ENCODE data around the gene AUTS2.

AUTS2 gene

DNA sequence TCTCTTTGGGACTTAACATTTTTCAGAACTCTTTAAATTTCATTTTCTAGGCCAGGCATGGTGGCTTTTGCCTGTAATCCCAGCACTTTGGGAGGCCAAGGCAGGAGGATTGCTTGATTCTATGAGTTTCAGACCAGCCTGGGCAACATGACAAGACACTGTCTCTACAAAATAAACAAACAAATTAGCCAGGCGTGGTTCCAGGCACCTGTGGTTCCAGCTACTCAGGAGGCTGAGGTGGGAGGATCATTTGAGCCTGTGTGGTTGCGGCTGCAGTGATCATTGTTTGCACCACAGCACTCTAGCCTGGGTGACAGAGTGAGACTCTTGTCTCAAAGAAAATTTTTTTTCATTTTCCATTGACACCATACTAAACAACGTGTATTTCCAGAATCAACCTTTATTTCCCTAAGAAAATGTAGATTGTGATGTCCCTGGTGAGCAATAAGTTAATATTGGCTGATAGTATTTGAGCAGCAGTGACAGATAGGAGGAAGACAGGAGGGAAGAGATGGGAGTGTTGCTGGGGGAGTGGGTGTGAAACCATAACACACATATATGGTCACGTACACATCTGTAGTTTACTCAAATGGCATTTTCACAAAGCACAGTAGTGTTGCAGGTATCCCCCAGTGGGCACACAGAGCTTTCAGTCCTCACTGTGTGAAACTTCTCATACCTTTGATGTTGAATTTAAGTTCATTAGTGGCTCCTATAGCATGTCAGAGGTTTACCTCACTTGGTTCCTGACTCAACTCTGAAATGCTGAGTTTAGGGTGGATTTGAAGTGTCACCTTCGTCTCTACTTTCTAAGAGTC, 205.6 kb downstream of the AUTS2 start:
- H3K4me3 ChIP-seq (ENCODE audit: low read length) = no peak overlapping the region
- peaks cover 3% of the 10 kb centered on the region for H3K4me1 ChIP-seq (ENCODE audit: control insufficient read depth, insufficient read depth, low read length)
- no peaks in the 10 kb centered on the region for H3K36me3 ChIP-seq (ENCODE audit: control insufficient read depth, insufficient read depth, low read length)
- no peak overlapping the region for H3K27ac ChIP-seq (ENCODE audit: low read depth, low read length)
- no peak overlapping the region for H3K9ac ChIP-seq (ENCODE audit: low read length)
- H3K27me3 ChIP-seq (ENCODE audit: control insufficient read depth, insufficient read depth, low read length) = no peaks in the 10 kb centered on the region

- no peak overlapping the region for H3K27ac ChIP-seq (ENCODE audit: low read depth, low read length)
Observed at GRCh38 chr7:69804962-69805361, 206.7 kb downstream of the AUTS2 start.

DNA sequence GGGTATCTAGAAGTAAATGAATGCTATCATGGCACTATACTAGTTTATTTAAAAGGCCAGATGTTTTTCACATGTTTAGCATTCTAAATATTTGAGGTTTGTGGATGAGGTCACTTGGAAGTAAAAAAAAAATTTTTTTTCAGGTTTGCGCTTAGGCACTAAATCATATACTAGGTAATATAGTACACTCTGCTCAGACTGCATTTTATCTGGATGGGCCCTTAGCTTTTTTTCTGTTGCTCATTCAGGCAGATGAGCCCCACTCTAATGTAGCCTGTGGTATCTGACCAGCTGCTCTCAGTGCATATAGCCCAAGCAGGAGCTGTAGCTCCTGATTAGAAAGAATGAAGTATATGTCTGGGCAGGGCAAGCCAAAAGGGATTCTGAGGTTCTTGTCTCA, 210.1 kb downstream of the AUTS2 start:
- Histone ChIP-seq H3K27ac (ENCODE audit: low read depth, low read length) (no peak overlapping the region), H3K4me3 (ENCODE audit: low read length) (no peak overlapping the region), H3K9ac (ENCODE audit: low read length) (no peak overlapping the region)

More at GRCh38 chr7:69804962-69805361, 206.7 kb downstream of the AUTS2 start:
- Histone ChIP-seq H3K4me1 (ENCODE audit: control insufficient read depth, insufficient read depth, low read length) (peaks cover 3% of the 10 kb centered on the region), H3K36me3 (ENCODE audit: control insufficient read depth, insufficient read depth, low read length) (no peaks in the 10 kb centered on the region), H3K9ac (ENCODE audit: low read length) (no peak overlapping the region), H3K27me3 (ENCODE audit: control insufficient read depth, insufficient read depth, low read length) (no peaks in the 10 kb centered on the region), H3K4me3 (ENCODE audit: low read length) (no peak overlapping the region)

DNA sequence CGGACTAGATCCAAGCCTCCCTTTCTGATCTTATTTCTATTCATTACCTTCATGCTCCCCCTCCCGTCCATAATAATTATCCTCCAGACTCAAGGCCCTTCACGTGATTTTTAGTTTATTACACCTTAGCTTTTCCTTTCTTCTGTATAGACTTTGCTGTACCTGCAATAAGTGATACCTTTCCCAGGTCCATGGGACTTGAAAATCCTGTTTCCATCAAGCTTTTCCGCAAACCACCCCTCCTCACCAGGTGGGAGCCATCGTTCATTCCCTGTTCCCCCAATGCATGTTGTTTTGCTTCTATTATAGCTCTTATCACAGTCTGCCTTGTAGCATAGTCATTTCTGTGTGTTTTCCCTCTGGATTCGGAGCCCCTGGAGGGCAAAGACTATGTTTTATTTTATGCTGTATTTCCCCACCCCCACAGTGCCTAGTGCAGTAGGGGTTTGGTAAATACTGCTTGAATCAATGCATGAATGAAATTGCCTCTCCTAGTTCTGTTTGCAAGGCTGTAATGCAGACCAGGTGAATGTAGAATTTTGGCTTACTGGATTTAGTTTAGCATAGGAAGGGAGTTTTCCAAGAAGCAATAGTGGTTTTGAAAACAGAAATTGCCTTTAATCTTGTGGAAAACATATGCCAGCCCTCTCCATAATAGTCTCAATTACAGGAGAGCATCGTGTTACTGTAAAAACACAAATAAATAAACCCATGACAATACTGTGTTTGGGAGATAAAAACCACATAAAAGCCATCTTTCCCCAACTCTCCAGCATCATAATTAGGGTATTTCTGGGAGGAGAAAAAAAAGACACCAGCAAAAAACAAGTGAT, 213.4 kb downstream of the AUTS2 start:
- Histone ChIP-seq H3K27ac (ENCODE audit: low read depth, low read length) (no peak overlapping the region), H3K27me3 (ENCODE audit: control insufficient read depth, insufficient read depth, low read length) (no peaks in the 10 kb centered on the region), H3K4me1 (ENCODE audit: control insufficient read depth, insufficient read depth, low read length) (peaks cover 17% of the 10 kb centered on the region), H3K36me3 (ENCODE audit: control insufficient read depth, insufficient read depth, low read length) (no peaks in the 10 kb centered on the region), H3K9ac (ENCODE audit: low read length) (no peak overlapping the region), H3K4me3 (ENCODE audit: low read length) (no peak overlapping the region)

More for the DNA sequence above, 210.1 kb downstream of the AUTS2 start:
- Histone ChIP-seq H3K36me3 (ENCODE audit: control insufficient read depth, insufficient read depth, low read length) (no peaks in the 10 kb centered on the region), H3K27me3 (ENCODE audit: control insufficient read depth, insufficient read depth, low read length) (no peaks in the 10 kb centered on the region), H3K4me1 (ENCODE audit: control insufficient read depth, insufficient read depth, low read length) (no peaks in the 10 kb centered on the region)

GRCh38 chr7:69812756-69813155, 214.5 kb downstream of the AUTS2 start:
- no peak overlapping the region for H3K27ac ChIP-seq (ENCODE audit: low read depth, low read length)

DNA sequence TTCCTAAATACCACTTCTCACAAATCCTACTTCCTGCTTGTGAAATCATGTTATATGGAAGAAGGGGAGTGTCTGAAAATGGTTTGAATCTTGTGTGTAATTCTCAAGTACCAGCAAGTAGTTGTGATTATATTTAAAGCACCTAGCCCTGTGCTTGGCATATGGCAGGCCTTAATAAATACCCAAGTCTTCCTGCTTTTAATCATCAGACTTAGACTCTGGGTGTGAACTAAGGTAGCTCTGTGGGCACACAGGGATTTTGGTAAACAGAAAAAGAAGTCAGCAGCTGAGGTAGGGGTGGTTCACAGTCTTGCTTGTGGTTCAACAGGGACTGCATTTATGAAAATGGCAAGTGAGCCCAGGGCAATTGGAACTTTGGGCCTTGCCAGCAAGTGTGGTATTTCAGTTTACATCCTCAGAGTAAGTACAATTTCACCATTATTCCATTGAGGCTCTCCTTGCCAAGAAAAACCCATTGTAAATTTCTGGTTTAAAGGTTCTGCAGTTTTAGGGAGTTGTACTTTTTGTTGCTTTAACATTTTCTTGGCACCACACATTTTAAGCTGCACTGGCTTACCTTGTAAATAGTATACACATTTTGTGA, 215.5 kb downstream of the AUTS2 start:
- Histone ChIP-seq H3K4me1 (ENCODE audit: control insufficient read depth, insufficient read depth, low read length) (peaks cover 36% of the 10 kb centered on the region), H3K27ac (ENCODE audit: low read depth, low read length) (peak overlapping the region; percentile 50), H3K4me3 (ENCODE audit: low read length) (no peak overlapping the region), H3K9ac (ENCODE audit: low read length) (no peak overlapping the region), H3K27me3 (ENCODE audit: control insufficient read depth, insufficient read depth, low read length) (no peaks in the 10 kb centered on the region), H3K36me3 (ENCODE audit: control insufficient read depth, insufficient read depth, low read length) (no peaks in the 10 kb centered on the region)

More at GRCh38 chr7:69812756-69813155, 214.5 kb downstream of the AUTS2 start:
- Histone ChIP-seq H3K4me1 (ENCODE audit: control insufficient read depth, insufficient read depth, low read length) (peaks cover 27% of the 10 kb centered on the region), H3K9ac (ENCODE audit: low read length) (no peak overlapping the region), H3K36me3 (ENCODE audit: control insufficient read depth, insufficient read depth, low read length) (no peaks in the 10 kb centered on the region), H3K4me3 (ENCODE audit: low read length) (no peak overlapping the region), H3K27me3 (ENCODE audit: control insufficient read depth, insufficient read depth, low read length) (no peaks in the 10 kb centered on the region)

DNA sequence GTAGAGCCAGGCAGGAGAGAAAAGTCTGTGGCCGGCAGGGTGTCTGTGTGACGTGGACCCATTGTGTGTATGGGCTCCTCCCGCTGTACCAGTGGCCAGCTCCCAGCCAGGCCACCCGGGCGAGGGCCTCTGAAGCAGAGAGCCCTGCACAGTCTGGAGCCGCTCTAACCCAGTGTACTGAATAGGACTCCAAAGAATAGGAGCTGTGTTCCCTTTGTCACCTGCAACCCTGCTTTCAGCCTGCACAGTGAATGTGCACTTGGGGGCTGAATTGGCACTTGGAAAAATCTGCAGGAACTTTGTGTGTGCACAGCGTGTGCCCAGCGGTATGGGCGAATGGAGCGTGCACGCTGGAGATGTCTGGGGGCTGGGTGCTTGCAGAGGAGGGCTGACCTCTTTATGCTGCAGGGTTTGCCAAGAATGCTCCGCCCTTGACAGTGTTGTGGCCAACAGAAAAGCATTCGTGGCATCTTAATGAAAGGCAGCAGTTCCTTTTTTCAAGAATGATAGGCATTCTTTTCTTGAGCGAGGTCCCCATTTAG, 216.2 kb downstream of the AUTS2 start:
- Histone ChIP-seq H3K9ac (ENCODE audit: low read length) (no peak overlapping the region), H3K36me3 (ENCODE audit: control insufficient read depth, insufficient read depth, low read length) (no peaks in the 10 kb centered on the region), H3K4me3 (ENCODE audit: low read length) (peak overlapping the region; percentile 28), H3K27ac (ENCODE audit: low read depth, low read length) (peak overlapping the region; percentile 50), H3K4me1 (ENCODE audit: control insufficient read depth, insufficient read depth, low read length) (peaks cover 40% of the 10 kb centered on the region), H3K27me3 (ENCODE audit: control insufficient read depth, insufficient read depth, low read length) (no peaks in the 10 kb centered on the region)

- no peaks in the 10 kb centered on the region for H3K36me3 ChIP-seq (ENCODE audit: control insufficient read depth, insufficient read depth, low read length)
- H3K4me1 ChIP-seq (ENCODE audit: control insufficient read depth, insufficient read depth, low read length) = peaks cover 47% of the 10 kb centered on the region
- no peaks in the 10 kb centered on the region for H3K27me3 ChIP-seq (ENCODE audit: control insufficient read depth, insufficient read depth, low read length)
- H3K4me3 ChIP-seq (ENCODE audit: low read length) = no peak overlapping the region
- no peak overlapping the region for H3K9ac ChIP-seq (ENCODE audit: low read length)
- H3K27ac ChIP-seq (ENCODE audit: low read depth, low read length) = peak overlapping the region; percentile 63
Observed at GRCh38 chr7:69816501-69816900, 218.2 kb downstream of the AUTS2 start.

GRCh38 chr7:69817121-69817520, 218.8 kb downstream of the AUTS2 start:
- Histone ChIP-seq H3K36me3 (ENCODE audit: control insufficient read depth, insufficient read depth, low read length) (no peaks in the 10 kb centered on the region), H3K4me3 (ENCODE audit: low read length) (no peak overlapping the region), H3K27me3 (ENCODE audit: control insufficient read depth, insufficient read depth, low read length) (no peaks in the 10 kb centered on the region), H3K4me1 (ENCODE audit: control insufficient read depth, insufficient read depth, low read length) (peaks cover 47% of the 10 kb centered on the region), H3K27ac (ENCODE audit: low read depth, low read length) (peak overlapping the region; percentile 77), H3K9ac (ENCODE audit: low read length) (no peak overlapping the region)

- no peak overlapping the region for H3K4me3 ChIP-seq (ENCODE audit: low read length)
- peaks cover 47% of the 10 kb centered on the region for H3K4me1 ChIP-seq (ENCODE audit: control insufficient read depth, insufficient read depth, low read length)
- H3K27ac ChIP-seq (ENCODE audit: low read depth, low read length) = peak overlapping the region; percentile 77
- H3K27me3 ChIP-seq (ENCODE audit: control insufficient read depth, insufficient read depth, low read length) = no peaks in the 10 kb centered on the region
- no peak overlapping the region for H3K9ac ChIP-seq (ENCODE audit: low read length)
- H3K36me3 ChIP-seq (ENCODE audit: control insufficient read depth, insufficient read depth, low read length) = no peaks in the 10 kb centered on the region
Observed at GRCh38 chr7:69817841-69818635, 219.8 kb downstream of the AUTS2 start.

DNA sequence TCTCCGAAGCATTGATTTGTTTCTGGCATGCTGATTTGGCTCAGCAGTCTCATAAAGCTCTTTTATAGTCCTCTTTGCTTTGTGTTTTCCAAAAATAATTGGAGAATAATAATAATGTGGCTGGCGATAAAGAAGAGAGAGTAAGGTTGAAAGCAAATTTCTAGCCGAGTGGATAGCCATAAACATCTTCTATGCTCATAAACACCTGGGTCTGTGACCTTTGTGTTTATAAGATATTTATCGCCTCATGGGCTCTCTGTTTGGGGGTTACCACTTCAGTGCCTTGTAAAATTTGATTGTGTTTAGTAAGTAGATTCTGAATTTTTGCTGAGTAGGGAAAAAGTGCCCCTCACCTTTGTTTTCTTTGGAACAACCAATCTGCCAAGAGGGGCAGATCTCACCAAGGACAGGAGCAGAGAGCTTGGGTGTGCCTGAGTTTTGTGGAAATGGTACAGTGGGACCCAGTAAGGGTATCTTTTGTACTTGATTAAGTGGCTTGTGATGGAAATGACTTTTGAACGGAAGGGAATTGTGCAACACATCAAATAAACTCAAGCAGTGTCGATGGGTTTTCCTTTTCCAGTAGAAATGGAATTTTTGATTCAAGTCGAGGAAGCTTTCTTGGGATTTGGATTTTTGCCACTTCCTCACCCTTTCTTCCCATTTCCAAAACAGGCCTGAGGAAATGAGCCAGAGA, 220.5 kb downstream of the AUTS2 start:
- Histone ChIP-seq H3K27me3 (ENCODE audit: control insufficient read depth, insufficient read depth, low read length) (no peaks in the 10 kb centered on the region), H3K4me1 (ENCODE audit: control insufficient read depth, insufficient read depth, low read length) (peaks cover 47% of the 10 kb centered on the region), H3K27ac (ENCODE audit: low read depth, low read length) (no peak overlapping the region), H3K36me3 (ENCODE audit: control insufficient read depth, insufficient read depth, low read length) (no peaks in the 10 kb centered on the region), H3K4me3 (ENCODE audit: low read length) (no peak overlapping the region), H3K9ac (ENCODE audit: low read length) (no peak overlapping the region)

Data from rectal smooth muscle tissue (tissue), 1 donor.